Spleen (tissue), 7 donors: ENCODE results near the gene PYDC1.

ENCODE experiments used
- POLR2A ChIP-seq, 3 donors: fragments of 450-650 bp; IDR thresholded peaks; one replicate each; pipeline ENCODE4 v1.5.1; 2017; ENCODE audit warnings: antibody characterized with exemption in 3 of 3, mild to moderate bottlenecking in 1 of 3
- POLR2AphosphoS5 ChIP-seq, 3 donors: sonication (generic); formaldehyde crosslinking; IDR thresholded peaks; one replicate each; pipeline ENCODE4 v1.5.1; 2017; ENCODE audit warnings: antibody characterized with exemption in 3 of 3
- TF ChIP-seq, protein P1 (sequence below), 11 experiments: fragments of 200-600 bp in 7 of 11; fragments of 450-650 bp in 4 of 11; sonication (generic) in 4 of 11; IDR thresholded peaks in 8 of 11; conservative IDR thresholded peaks in 3 of 11; 1 replicate in 7 of 11; 2 replicates in 4 of 11; pipeline versions ENCODE4 v1.4.0 to v1.8.0; 2016 to 2021; ENCODE audit warnings: antibody characterized with exemption in 11 of 11, inconsistent platforms in 4 of 11, mild to moderate bottlenecking in 1 of 11
- donor health status: DM: no; HTN: no; CAD: no; lungs with moderate emphysema.
- donor health status: DM: no; HTN: no; CAD: no.
- donor health status: DM: no; HTN: no; CAD: no.

DNA sequence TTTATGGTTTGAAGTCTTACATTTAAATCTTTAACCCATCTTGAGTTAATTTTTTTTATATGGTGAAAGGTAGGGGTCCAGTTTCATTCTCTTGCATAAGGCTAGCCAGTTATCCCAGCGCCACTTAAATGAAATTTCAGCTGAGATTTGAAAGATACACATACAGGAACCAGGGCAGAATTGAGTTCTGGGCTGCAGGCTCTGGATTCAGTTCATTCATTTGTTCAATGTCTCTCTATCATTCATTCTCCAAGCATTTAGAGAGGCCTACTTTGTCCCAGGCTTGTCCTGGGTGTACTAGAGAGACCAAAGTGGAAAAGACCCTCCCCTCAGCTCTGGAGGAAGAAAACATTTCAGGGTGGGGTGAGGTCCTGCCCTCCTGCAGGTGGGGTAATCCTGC is 3.6 kb downstream of the PYDC1 start:
- TF ChIP-seq POLR2AphosphoS5 (IDR thresholded peaks at IDR 0.05) (no peak), POLR2A (IDR thresholded peaks at IDR 0.05) (no peak)
- TF ChIP-seq, protein P1, sequence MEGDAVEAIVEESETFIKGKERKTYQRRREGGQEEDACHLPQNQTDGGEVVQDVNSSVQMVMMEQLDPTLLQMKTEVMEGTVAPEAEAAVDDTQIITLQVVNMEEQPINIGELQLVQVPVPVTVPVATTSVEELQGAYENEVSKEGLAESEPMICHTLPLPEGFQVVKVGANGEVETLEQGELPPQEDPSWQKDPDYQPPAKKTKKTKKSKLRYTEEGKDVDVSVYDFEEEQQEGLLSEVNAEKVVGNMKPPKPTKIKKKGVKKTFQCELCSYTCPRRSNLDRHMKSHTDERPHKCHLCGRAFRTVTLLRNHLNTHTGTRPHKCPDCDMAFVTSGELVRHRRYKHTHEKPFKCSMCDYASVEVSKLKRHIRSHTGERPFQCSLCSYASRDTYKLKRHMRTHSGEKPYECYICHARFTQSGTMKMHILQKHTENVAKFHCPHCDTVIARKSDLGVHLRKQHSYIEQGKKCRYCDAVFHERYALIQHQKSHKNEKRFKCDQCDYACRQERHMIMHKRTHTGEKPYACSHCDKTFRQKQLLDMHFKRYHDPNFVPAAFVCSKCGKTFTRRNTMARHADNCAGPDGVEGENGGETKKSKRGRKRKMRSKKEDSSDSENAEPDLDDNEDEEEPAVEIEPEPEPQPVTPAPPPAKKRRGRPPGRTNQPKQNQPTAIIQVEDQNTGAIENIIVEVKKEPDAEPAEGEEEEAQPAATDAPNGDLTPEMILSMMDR (IDR thresholded peaks at IDR 0.05 in 8 of 11, conservative IDR thresholded peaks at IDR 0.05 in 3 of 11): no peak
